Skeletal muscle tissue (tissue), 4 donors: ENCODE results near the gene GIT1. TPM values are rescaled to one million over a fixed set of nuclear protein-coding genes. Genes with fewer than 3 reads are reported as not detected.

ENCODE experiments used
- H3K27ac ChIP-seq: one replicate; pipeline ENCODE4 v1.7.0; 2013; ENCODE audit warnings: mild to moderate bottlenecking, low read depth, low read length, inconsistent platforms
- H3K27me3 ChIP-seq, 3 donors: one replicate each; pipeline ENCODE4 v1.7.0; 2013; ENCODE audit warnings: low read length in 3 of 3; ENCODE audit not compliant: control insufficient read depth in 3 of 3, insufficient read depth in 3 of 3
- H3K36me3 ChIP-seq, 3 donors: one replicate each; pipeline ENCODE4 v1.7.0; 2013; ENCODE audit warnings: low read length in 3 of 3; ENCODE audit not compliant: control insufficient read depth in 3 of 3, insufficient read depth in 3 of 3
- H3K4me1 ChIP-seq, 3 donors: one replicate each; pipeline ENCODE4 v1.7.0; 2013; ENCODE audit warnings: low read length in 3 of 3, mild to moderate bottlenecking in 3 of 3; ENCODE audit not compliant: control insufficient read depth in 3 of 3, insufficient read depth in 3 of 3
- H3K4me3 ChIP-seq, 3 donors: one replicate each; pipeline ENCODE4 v1.7.0; 2013; ENCODE audit warnings: low read length in 3 of 3
- H3K9ac ChIP-seq, 3 donors: one replicate each; pipeline ENCODE4 v1.7.0; 2013; ENCODE audit warnings: low read length in 3 of 3, mild to moderate bottlenecking in 3 of 3, moderate library complexity in 2 of 3, low read depth in 1 of 3
- H3K9me3 ChIP-seq, 3 donors: one replicate each; pipeline ENCODE4 v1.7.0; 2013; ENCODE audit warnings: low read length in 3 of 3; ENCODE audit not compliant: control insufficient read depth in 3 of 3
- total RNA-seq: library from RNA; depleted of rRNA; stranded (reverse); fragments of >200 nt; gene quantifications from one replicate; pipeline ENCODE4 v1.2.3, GENCODE V29; 2014
- donor health status: Osteomylitis.

The GIT1 gene
- total RNA-seq, 1 donor from 2014 or later: 11.0 TPM

- Histone ChIP-seq H3K9me3 (no peaks in the 10 kb centered on the region), H3K4me3 (no peak overlapping the region), H3K36me3 (peaks cover 33 to 37% (median 33%) of the 10 kb centered on the region in 3 donors), H3K9ac (peak overlapping the region in 1 of 3 donors; percentile 54), H3K27ac (no peak overlapping the region), H3K27me3 (no peaks in the 10 kb centered on the region), H3K4me1 (peaks cover 46 to 68% (median 57%) of the 10 kb centered on the region in 3 donors)
Measured at GRCh38 chr17:29582254-29582765, 7.1 kb downstream of the GIT1 start.

GRCh38 chr17:29581583-29582253 lies 7.7 kb downstream of the GIT1 start:
- H3K9ac ChIP-seq: no peak overlapping the region
- H3K27ac ChIP-seq: no peak overlapping the region
- H3K4me3 ChIP-seq: no peak overlapping the region
- peaks cover 38 to 43% (median 39%) of the 10 kb centered on the region in 3 donors for H3K36me3 ChIP-seq
- H3K27me3 ChIP-seq: no peaks in the 10 kb centered on the region
- H3K9me3 ChIP-seq: no peaks in the 10 kb centered on the region
- H3K4me1 ChIP-seq: peaks cover 40 to 62% (median 51%) of the 10 kb centered on the region in 3 donors

- Histone ChIP-seq H3K9ac (peak overlapping the region in 1 of 3 donors; percentile 40), H3K27ac (no peak overlapping the region), H3K4me1 (peaks cover 30 to 49% (median 38%) of the 10 kb centered on the region in 3 donors), H3K9me3 (no peaks in the 10 kb centered on the region), H3K4me3 (peak overlapping the region in 1 of 3 donors; percentile 22), H3K36me3 (peaks cover 54 to 58% (median 55%) of the 10 kb centered on the region in 3 donors), H3K27me3 (no peaks in the 10 kb centered on the region)
Measured at GRCh38 chr17:29579866-29580771, 9.3 kb downstream of the GIT1 start.

GRCh38 chr17:29578626-29579485 lies 10.6 kb downstream of the GIT1 start:
- Histone ChIP-seq H3K4me3 (no peak overlapping the region), H3K27ac (no peak overlapping the region), H3K9ac (no peak overlapping the region), H3K4me1 (peaks cover 21 to 37% (median 26%) of the 10 kb centered on the region in 3 donors), H3K9me3 (no peaks in the 10 kb centered on the region), H3K36me3 (peaks cover 60 to 67% (median 63%) of the 10 kb centered on the region in 3 donors), H3K27me3 (no peaks in the 10 kb centered on the region)

GRCh38 chr17:29577385-29578211 lies 11.8 kb downstream of the GIT1 start:
- Histone ChIP-seq H3K36me3 (peaks cover 57 to 67% (median 62%) of the 10 kb centered on the region in 3 donors), H3K9ac (no peak overlapping the region), H3K4me1 (peaks cover 11 to 32% (median 18%) of the 10 kb centered on the region in 3 donors), H3K4me3 (no peak overlapping the region), H3K9me3 (no peaks in the 10 kb centered on the region), H3K27me3 (no peaks in the 10 kb centered on the region), H3K27ac (no peak overlapping the region)

GRCh38 chr17:29577001-29577370 lies 12.5 kb downstream of the GIT1 start:
- H3K9ac ChIP-seq: no peak overlapping the region
- H3K9me3 ChIP-seq: no peaks in the 10 kb centered on the region
- no peak overlapping the region for H3K4me3 ChIP-seq
- no peak overlapping the region for H3K27ac ChIP-seq
- no peaks in the 10 kb centered on the region for H3K27me3 ChIP-seq
- H3K4me1 ChIP-seq: peaks cover 11 to 34% (median 19%) of the 10 kb centered on the region in 3 donors
- peaks cover 51 to 63% (median 60%) of the 10 kb centered on the region in 3 donors for H3K36me3 ChIP-seq

GRCh38 chr17:29576214-29577000 lies 13.0 kb downstream of the GIT1 start:
- no peak overlapping the region for H3K27ac ChIP-seq
- peaks cover 14 to 34% (median 21%) of the 10 kb centered on the region in 3 donors for H3K4me1 ChIP-seq
- H3K27me3 ChIP-seq: no peaks in the 10 kb centered on the region
- no peaks in the 10 kb centered on the region for H3K9me3 ChIP-seq
- H3K4me3 ChIP-seq: no peak overlapping the region
- H3K36me3 ChIP-seq: peaks cover 49 to 60% (median 59%) of the 10 kb centered on the region in 3 donors
- no peak overlapping the region for H3K9ac ChIP-seq

- peaks cover 44 to 60% (median 59%) of the 10 kb centered on the region in 3 donors for H3K36me3 ChIP-seq
- H3K9me3 ChIP-seq: no peaks in the 10 kb centered on the region
- H3K27me3 ChIP-seq: no peaks in the 10 kb centered on the region
- H3K27ac ChIP-seq: no peak overlapping the region
- peaks cover 17 to 30% (median 23%) of the 10 kb centered on the region in 3 donors for H3K4me1 ChIP-seq
- no peak overlapping the region for H3K9ac ChIP-seq
- H3K4me3 ChIP-seq: no peak overlapping the region
Measured at GRCh38 chr17:29575511-29576213, 13.8 kb downstream of the GIT1 start.
